ENCODE data around the gene ELAVL2.

ELAVL2 gene

DNA sequence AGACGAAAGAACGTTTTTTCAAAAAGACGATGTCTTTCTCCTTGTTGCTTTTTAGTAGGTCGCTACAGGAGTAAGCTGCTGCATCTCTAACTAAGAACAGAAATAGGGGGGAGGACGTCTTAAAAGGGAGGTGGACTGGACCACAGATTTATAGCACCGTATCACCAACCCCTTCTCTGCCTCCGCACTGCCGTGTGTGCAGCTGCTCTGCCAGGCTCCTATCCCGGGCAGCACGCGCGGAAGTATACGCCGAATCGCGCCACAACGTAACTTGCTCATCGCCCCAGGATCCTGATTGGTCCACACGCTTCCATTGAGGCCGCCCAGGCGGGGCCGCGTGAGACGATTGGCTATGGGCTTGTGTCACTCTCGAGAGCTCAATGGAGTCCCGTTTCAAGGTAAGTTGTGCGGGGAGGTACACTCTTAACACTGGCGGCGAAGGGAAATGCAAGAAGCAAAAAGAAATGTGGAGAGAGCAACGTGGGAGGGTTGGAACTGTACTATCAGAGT, at the start of gene ELAVL2:
ELAVL2 (minus strand) TSS at position 121 of the 510 bp plus-strand sequence. CDS start 64,006 bp downstream, outside the sequence.
- DNase-seq, result peak; percentile 99

DNA sequence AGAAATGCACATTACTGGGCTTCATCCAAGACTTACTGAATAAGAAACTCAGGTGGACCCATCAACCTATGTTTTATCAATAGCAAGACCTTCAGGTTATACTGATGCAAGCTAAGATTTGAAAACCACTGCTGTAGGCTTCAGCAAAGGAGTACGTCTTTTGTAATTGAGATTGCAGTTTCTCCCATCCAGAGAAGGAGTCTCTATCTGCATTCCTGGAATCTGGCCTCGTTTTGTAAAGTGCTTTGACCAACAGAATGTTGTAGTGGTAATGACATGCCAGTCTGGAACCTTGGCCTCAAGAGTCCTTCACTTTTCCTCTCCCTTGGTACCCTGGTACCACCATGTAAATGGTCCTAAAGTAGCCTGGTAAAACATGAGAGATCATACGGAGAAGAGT, 32.2 kb upstream of the ELAVL2 start:
- DNase-seq, result no peak

DNA sequence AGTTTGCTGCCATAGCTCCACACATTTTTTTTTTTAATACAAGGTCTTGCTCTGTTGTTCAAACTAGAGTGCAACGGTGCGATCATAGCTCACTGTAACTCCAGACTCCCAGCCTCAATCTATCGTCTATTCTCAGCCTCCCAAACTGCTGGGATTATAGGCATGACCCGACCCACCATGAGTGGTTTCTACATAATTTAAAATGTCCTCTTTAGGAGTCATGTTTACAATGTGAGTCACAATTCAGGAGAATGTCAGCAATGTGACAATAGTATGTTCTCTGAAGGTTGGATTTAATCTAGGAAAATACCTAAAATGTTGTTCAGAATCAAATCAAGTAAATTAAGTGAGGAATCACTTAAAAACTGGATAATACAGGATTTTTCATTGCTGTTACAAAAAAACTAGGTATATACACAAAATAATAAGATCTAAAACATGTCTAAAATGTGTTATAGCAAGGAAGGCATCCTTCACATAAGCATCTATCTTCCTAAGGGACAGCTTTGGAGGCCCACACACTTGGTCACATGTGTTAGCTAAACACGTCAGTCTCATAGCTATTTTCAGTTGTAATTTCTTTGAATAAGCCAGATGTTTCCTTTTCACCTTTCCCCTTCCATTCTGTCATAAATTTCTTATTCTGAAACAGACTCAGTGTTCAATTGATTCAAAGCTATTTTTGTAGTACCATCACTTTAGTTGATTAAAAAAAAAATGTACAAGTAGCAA, 30.0 kb upstream of the ELAVL2 start:
- no peak for DNase-seq

DNA sequence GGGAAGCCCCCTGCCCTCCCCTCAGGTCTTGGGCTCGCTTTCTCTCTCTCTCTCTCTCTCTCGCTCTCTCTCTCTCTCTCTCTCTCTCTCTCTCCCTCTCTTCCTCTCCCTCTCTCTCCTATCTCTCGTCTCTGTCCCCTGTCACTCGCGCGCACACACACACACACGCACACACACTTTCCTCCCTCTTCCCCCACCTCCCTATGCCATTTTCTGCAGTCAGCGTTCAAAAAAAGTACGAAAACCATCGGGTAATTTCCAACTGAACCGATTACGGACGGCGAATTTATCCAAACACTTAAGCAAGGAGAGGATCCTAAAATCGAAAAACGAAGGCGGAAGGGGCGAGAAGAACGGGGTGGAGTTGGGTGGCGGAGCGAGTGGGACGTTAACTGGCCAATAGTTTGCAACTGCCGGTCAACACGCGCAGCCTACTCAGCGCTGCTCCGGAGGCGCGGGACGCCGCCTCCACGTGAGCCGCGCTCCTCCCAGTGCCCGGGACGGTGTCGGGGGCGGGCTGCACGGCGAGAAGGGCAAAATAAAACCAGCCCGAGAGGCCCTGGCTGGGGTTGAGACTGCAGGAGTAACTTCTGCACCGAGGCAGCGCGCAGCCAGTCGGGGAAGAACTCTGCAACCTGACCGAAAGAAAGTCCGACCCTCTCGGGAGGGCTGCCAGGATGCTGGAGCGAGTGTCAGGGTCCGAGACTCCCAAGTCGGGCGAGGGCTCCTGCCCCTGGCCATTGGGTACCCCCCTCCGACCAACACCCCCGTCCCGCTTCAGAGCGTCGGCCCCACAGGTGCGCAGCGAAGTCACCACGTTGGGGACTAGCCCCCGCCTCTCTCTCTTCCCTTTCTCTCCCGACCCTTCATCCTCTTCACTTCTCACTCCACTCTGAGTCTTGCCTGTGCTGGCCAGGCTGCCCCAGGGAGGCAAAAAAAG, 24.9 kb upstream of the ELAVL2 start:
- peak; percentile 65 for DNase-seq

DNA sequence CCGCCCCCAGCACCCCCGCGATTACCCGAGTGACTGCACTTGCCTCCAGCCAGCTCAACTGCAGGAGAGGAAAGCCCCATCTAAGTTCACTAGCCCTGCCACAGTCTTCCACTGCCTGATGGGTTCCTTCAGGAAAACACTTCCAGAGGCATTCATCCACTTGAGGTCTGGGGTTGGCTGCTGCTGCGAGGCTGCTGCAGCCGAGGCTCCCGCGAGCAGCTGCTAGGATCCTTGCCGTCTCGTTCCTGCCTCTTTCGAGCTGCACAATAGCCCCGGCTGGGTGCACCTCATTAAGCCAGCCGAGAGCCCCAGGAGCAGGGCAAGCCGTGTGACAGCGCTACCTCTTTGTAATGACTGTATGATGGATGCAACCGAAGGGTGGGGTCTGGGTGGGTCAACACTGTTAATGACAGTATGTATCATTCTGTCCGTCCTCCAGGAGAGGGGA, 24.2 kb upstream of the ELAVL2 start:
- peak; percentile 53 for DNase-seq

DNA sequence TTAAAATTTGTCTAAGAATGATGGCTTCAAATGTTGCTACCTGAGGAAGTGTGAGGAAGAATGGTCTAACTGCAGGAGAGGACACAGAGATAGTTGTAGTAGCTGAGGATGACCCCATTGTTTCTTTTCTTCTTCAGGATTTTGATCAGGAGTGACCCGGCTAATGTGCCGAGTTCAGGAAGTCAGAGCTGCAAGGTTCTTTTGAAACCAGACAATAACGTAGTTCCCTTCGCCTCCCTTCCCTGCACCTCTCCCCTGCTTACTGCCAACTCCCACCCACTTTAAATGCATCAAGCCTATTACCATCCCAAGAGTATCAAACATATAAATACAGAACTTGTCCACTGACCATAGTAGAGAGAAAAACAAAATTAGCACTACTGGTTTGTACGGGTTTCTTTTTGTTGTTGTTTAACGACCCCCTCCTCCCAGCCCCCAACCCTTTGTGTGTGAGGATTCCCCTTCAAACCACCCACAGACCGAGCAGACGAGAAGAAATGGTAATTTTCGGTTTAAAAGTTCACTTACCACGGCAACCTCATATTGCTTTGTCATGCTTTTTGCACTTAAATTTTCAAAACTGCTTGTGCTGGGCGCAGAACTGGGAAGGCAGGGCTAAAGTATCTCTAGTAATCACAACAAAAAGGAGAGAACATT, 23.5 kb upstream of the ELAVL2 start:
- DNase-seq, result no peak

DNA sequence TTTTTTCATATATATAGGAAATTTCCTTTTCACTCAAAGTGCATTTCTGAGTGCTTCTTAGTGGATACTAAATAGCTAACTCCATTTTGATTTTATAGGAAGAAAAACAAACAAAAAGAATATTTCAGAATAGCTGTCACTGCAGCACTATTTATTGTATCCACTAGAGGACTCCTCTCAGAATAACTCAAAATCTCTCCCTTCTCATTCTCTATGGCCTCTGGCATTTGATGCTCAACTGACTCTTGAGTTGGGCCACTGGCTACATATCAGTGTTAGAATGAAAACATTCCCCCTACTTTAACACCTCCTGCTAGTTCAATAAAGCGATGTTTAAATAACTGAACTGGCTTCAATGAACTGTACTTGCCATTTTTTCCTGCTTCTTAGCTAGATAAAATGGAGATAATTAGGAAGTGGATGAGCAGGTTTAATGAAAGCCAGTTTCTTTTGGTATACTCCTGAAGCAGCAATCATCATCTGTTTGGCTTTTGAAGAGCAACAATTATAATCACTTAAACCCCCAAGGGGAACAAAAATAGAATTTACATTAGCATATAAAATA, 16.6 kb upstream of the ELAVL2 start:
- DNase-seq, result no peak

DNA sequence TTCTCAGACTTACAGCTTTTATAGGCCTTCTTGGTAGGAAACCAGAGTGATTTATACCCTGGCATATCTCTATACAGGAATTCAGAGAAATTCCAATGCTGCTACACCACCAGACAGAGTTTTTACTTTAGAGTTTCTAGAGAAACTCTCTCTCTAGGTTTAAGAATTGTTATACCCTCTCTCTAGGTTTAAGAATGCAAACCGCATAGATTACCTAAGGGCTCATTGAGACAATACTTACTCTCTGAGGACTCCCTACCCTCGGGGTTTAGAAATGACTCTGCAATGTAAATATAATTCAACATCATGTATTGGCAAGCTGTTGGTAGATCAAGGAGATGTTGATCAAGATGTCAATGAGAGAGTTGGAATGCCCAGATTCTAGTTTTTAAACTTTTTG, 15.3 kb upstream of the ELAVL2 start:
- no peak for DNase-seq

DNA sequence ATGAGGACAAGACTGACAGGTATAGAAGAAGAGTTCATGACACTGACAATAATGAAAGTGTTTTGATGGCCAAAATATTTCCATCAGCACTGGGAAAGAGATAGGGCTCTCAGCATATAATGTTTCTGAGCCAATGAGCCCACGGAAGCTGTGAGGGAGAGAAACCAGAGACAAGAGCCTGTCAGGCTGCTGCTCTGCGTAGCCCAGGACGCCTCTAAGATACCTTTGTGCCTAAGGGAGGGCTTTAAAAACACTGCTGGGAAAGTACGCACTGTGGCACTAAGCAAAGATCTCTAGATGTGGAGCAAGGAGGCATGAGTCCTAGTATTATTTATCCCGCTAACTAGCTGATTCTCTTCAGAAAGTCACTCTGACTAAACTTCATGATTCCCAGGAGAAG, 11.0 kb upstream of the ELAVL2 start:
- DNase-seq, result no peak

DNA sequence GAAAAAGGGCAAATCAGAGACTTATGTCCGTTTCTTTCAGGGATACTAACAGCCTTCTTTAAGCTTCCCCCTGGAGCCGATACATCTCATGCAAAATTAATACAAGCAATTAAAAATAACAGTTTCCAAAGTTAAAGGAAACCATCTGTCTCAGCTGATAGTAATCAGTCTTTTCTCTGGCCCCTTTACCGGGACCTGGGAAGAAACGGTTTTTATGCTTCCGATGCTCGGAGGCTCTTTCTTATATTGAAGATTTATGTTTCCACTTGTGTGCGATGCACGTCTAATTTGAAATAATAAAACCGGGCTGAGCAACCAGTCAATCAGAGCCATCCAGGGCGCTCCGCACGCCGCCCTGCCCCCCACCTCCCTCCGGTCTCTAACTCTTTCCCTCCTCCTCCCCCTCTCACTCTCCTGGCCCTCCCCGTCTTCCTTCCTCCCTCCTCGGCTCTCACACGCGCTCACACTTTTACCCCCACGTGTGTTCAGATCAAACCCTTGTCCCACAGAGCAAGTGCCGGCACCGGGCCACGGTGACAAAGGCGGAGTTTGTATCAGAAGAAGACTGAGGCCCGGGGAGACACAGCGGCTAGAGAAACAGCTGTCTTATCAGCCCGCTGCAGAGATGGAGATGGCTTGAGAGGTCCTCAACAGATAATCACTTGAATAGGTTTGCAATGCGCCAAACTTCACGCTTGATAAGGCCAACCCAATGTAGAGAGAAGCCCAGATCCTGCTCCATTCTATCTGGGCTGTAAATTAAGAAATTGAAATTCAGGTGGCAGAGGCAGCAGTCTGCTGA, 5.1 kb upstream of the ELAVL2 start:
- no peak for DNase-seq

DNA sequence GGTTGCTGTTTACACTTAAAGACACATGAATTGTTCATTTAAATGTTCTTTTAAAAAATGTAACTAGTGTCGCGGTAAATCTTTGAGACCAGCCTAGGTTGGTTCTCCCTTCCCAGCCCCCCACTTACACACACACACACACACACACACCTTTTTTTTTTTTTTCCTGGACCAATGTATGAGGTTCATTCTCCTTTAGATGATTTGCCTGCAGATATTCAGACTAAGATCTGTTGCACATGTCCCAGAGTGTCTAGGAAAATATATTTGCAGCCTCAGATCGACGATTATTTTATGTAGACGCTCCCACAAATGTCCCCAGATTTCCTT, 4.4 kb upstream of the ELAVL2 start:
- DNase-seq, result no peak

DNA sequence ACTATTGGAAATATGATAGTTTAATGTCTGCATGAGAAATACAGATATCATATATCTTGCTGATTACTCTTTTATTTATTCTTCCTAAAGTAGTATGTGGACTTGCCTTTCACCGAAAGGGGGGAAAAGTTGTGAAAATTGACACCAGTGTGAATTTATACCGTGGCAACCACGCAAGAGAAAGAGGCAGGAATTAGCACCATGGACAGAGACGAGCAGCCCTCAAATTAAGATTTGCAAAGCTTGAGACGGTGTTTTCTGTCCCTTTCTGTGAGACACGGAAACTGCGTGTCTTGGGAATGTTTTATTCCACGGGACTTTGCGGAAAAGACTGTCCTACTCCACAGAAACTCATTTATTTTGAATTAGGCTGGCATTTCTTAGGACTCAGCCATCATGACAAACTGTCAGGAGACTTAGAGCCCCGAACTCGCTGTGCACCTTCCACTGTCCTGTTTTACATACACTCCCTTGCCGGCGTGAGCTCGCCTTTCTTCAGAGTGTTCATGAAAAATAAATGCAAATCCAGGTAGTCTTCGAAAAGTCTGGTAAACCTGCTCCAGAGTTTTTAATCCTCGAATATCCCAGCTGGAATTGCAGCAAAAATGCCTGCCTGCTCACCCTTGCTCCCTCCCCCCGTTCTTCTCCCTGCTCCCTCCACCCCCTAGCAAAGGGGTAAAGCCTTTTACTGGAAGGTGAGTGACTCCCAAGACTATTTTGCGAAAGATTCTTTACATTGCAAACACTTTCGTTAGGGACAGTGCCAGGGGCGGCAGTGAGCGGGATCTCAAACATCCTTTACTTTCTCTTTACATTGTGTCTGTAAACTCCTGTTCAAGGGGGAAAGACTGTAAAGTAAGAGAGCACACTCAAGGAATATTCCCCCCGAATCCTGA, 3.8 kb upstream of the ELAVL2 start:
- no peak for DNase-seq

DNA sequence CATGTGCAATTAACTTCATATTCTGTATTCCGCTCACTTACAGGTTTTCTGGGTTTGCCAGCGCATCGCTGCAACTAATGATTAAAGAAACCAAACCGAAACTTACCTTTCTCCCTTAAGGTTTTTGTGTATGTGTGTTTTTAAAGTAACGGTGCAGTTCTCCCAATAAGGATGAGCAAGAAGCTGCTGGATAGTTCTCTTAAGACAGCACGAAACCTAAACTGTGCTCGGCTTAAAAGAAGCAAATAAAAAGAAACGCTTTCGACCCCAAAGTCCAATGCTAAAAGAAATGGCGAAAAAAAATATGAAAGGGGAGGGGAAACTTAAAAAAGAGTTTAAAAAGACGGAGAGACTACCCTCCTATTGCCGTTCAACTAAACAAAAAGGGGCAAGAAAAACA, 340 bp downstream of the ELAVL2 start:
- DNase-seq, result no peak

DNA sequence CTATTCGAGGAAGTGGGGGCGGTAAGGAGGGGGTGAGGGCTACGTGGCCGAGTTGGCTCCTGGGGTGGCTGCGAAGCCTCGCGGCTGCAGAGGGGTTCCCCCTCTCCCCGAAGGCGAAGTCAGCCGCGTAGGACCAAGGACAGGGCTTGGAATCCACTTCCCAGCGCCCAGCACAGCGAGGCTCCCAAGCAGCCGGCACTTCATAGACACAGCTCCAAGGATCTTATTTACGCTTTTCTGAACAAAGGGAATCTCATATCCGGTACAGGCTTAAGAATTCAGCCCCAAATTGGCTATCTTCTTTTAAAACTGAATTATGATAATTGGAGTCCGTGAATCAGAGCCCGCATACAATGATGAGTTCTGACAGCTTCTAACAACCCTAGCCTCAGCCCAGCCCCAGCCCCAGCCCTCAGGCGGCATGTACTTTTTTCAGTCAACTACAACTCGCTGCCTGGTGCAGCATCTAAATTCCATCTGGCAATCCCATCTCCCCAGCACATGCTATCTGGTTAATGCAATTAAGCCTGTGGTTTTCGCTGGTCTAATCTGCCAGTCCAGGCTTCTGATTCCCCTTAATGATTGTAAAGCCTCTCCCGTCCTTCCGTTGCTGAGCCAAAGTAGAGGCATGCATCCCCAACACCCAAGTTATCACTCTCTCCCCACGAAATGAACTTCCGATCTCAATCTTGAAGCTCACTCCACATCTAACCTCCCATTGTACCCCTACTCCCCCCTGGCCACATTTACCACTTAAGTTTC, 1.0 kb downstream of the ELAVL2 start:
- peak; percentile 15 for DNase-seq

DNA sequence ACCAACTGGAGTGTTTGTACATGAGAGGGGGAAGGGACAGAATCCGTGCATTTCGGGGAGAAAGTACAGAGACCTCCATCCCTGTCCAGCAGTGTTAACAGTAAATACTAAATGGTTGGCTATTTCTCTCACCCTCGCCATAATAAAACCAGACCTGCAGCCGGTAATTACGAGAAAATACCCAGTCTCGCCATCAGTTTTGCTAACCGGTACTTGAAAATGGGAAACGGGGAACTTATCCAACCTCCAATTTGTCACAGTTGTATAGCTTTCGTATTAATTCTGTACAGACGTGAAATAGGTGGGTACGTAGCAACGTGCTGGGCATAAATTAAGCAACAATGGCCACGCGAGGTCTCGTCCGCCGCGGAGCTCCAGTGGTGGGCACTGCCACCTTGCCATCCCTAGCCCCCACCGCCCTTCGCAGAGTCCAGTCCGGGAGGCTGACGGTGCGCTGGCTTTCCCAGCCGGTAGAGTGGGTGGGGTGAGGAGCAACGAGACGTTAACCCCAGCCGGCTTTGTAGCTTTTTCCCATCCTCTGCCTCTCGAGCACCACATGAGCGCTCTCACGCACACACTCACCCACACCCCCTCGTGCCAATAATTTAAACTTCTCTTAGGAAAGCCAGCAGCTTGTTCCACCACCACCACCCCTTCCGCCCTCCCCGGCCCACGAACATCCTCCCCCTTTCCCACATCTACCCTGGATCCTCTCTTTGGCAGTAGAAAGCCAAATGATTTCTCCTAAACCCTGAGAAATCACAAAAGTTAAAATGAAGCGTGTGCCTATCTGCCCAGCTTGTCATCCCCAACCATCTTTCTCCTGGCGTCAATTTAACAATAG, 1.8 kb downstream of the ELAVL2 start:
- no peak for DNase-seq

DNA sequence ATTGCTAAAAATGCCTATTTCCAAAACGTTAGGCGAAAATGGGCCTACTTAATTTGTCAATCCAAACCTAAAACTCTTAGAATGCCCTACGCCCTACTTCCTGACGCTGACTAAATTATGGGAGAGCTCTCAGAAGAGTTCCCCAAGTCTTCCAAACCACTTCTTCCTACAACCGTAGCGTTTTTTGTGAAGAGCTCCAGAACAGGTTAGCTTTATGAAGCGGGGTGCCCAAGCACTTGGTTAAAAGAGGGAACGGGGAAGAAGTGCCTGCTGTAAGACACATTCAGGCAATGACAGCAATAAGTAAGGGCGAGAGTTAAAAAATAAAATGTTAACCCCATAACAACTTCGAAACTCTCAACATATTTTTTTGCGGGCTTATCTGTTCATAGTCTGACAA, 2.8 kb downstream of the ELAVL2 start:
- no peak for DNase-seq

DNA sequence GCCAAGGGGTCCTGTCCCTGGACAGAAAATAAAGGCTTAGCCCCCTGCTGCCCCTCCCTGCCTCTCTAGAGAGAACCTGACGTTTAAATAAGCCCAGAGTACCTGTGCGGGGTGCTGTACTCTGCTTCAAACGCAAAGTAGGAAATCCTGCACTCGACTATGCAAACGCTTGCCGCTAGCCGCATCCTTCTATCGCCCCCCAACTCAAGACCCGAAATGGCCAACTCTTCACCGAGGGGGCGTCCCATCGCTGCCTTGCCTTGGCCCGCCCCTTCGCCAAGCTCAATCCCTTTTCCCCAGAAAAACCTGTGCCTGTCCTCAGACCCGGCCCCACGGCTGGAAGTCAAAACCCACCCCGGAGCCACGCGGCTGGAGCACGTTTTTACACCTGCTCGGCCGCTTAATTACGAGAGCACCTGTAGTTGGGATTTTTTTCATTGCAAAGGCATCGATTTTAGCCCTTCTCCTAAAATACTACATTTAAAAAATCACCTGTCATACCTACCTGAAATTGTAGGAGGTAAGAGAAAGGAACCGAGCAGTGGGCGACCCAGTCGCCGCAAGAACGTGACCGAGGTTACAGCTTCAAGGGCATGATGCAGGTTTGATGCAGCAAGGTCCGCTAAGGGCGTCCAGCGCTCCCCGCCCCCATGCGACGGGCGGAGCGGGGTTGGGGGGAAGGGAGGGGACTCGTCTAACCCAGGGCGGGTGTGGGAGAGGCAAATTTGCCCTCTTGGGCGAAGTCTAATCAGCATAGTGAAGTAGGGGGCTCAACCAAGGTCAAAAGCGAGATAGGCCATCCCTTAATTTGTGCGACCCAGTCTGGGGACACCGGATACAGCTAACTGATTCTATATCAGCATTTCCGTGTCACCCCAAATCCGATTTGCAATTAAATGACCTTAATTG, 3.5 kb downstream of the ELAVL2 start:
- no peak for DNase-seq
